ENCODE measurements around the gene PIF1. TPM values are rescaled to one million over a fixed set of nuclear protein-coding genes. Genes with fewer than 3 reads are reported as not detected.
"Not testable (repeated sequence)": the region's sequence is repeated elsewhere in the genome, so short reads cannot be mapped to it uniquely, and the experiment has no call there.

Gene PIF1
- total RNA-seq, 2 experiments from 2014 or later = 82.9 to 126 TPM

GRCh38 chr15:64814283-64814682, 11.2 kb downstream of the PIF1 start:
- H4K20me1 ChIP-seq (ENCODE audit: insufficient read depth, low read length); CTCF ChIA-PET (ENCODE audit: unreplicated experiment); H2AFZ ChIP-seq (ENCODE audit: low read length); H3K4me3 ChIP-seq (ENCODE audit: low read depth, low read length, poor library complexity, severe bottlenecking); intact Hi-C loops (cut with micrococcal nuclease; ENCODE audit: unreplicated experiment); H3K79me2 ChIP-seq (ENCODE audit: insufficient read depth, low read depth, low read length); H3K9me2 ChIP-seq (ENCODE audit: insufficient read depth, low read length); H3K27ac ChIP-seq (ENCODE audit: low read depth, low read length, poor library complexity, severe bottlenecking); BruUV-seq (replicated peaks); H3K4me2 ChIP-seq (ENCODE audit: low read length); H3K4me1 ChIP-seq (ENCODE audit: insufficient read depth, low read length, poor library complexity, severe bottlenecking); H3K9me3 ChIP-seq (ENCODE audit: low read length); DNase-seq (ENCODE audit: low spot score): not testable (repeated sequence)
- peaks cover 31% of the 10 kb centered on the region for H3K36me3 ChIP-seq (ENCODE audit: insufficient read depth, low read length)
- POLR2A ChIA-PET = interaction anchor here (0.7 kb wide), 1 partner anchor 64 kb away, joined by 4 read pairs; no protein-coding TSS in a partner anchor

- H3K4me1 ChIP-seq (ENCODE audit: insufficient read depth, low read length, poor library complexity, severe bottlenecking) = no peaks in the 10 kb centered on the region
- intact Hi-C loops (cut with micrococcal nuclease; ENCODE audit: unreplicated experiment) = no loop called here
- H3K36me3 ChIP-seq (ENCODE audit: insufficient read depth, low read length) = peaks cover 21% of the 10 kb centered on the region
- H4K20me1 ChIP-seq (ENCODE audit: insufficient read depth, low read length) = no peaks in the 10 kb centered on the region
- H3K9me3 ChIP-seq (ENCODE audit: low read length) = no peaks in the 10 kb centered on the region
- no peaks in the 10 kb centered on the region for H3K79me2 ChIP-seq (ENCODE audit: insufficient read depth, low read depth, low read length)
- ChIA-PET POLR2A (interaction anchor here (0.5 to 0.6 kb wide), 2 partner anchors 63 to 68 kb away, joined by 3 to 4 read pairs; no protein-coding TSS in a partner anchor), CTCF (ENCODE audit: unreplicated experiment) (interaction anchor here (0.5 kb wide), 1 partner anchor 14 kb away, joined by 3 read pairs; no protein-coding TSS in a partner anchor)
- no peak overlapping the region for H2AFZ ChIP-seq (ENCODE audit: low read length)
- BruUV-seq (replicated peaks) = no TSS peak
- H3K27ac ChIP-seq (ENCODE audit: low read depth, low read length, poor library complexity, severe bottlenecking) = no peak overlapping the region
- TF ChIP-seq CTCF (conservative IDR thresholded peaks at IDR 0.05; ENCODE audit: low read length) (no peak), EZH2phosphoT487 (IDR thresholded peaks at IDR 0.05; ENCODE audit: borderline replicate concordance, low read depth, low read length) (no peak)
- no peak overlapping the region for H3K4me3 ChIP-seq (ENCODE audit: low read depth, low read length, poor library complexity, severe bottlenecking)
- no peaks in the 10 kb centered on the region for H3K9me2 ChIP-seq (ENCODE audit: insufficient read depth, low read length)
- DNase-seq (ENCODE audit: low spot score) = no peak
- no peak overlapping the region for H3K4me2 ChIP-seq (ENCODE audit: low read length)
Measured at GRCh38 chr15:64813075-64813474, 12.4 kb downstream of the PIF1 start.

GRCh38 chr15:64810497-64811326, 14.7 kb downstream of the PIF1 start:
- intact Hi-C loops (cut with micrococcal nuclease; ENCODE audit: unreplicated experiment) = loop anchor here (1.0 kb wide), 2 partner anchors 25 to 79 kb away; no protein-coding TSS in a partner anchor
- no peaks in the 10 kb centered on the region for H3K9me3 ChIP-seq (ENCODE audit: low read length)
- H3K9me2 ChIP-seq (ENCODE audit: insufficient read depth, low read length) = no peaks in the 10 kb centered on the region
- no TSS peak for BruUV-seq (replicated peaks)
- H3K4me2 ChIP-seq (ENCODE audit: low read length) = no peak overlapping the region
- no peak for DNase-seq (ENCODE audit: low spot score)
- no peak overlapping the region for H2AFZ ChIP-seq (ENCODE audit: low read length)
- no peak overlapping the region for H3K4me3 ChIP-seq (ENCODE audit: low read depth, low read length, poor library complexity, severe bottlenecking)
- no peaks in the 10 kb centered on the region for H3K79me2 ChIP-seq (ENCODE audit: insufficient read depth, low read depth, low read length)
- ChIA-PET POLR2A (interaction anchor here (0.6 to 0.7 kb wide), 2 partner anchors 8 to 27 kb away, joined by 3 to 7 read pairs; no protein-coding TSS in a partner anchor), CTCF (ENCODE audit: unreplicated experiment) (interaction anchor here (0.8 to 0.9 kb wide), 2 partner anchors 71 to 78 kb away, joined by 3 read pairs; no protein-coding TSS in a partner anchor)
- no peak for TF ChIP-seq CTCF (conservative IDR thresholded peaks at IDR 0.05; ENCODE audit: low read length)
- peaks cover 1% of the 10 kb centered on the region; the same call in 1 of the 2 replicates for H3K36me3 ChIP-seq (ENCODE audit: insufficient read depth, low read length)
- no peaks in the 10 kb centered on the region for H4K20me1 ChIP-seq (ENCODE audit: insufficient read depth, low read length)
- no peaks in the 10 kb centered on the region for H3K4me1 ChIP-seq (ENCODE audit: insufficient read depth, low read length, poor library complexity, severe bottlenecking)
- H3K27ac ChIP-seq (ENCODE audit: low read depth, low read length, poor library complexity, severe bottlenecking) = no peak overlapping the region
